Measurements from ENCODE around the gene STARD4. TPM values are rescaled to one million over a fixed set of nuclear protein-coding genes. Genes with fewer than 3 reads are reported as not detected.

Gene STARD4
- total RNA-seq, 4 donors from 2014 or later, result 4.2 to 8.6 (median 6.8) TPM

DNA sequence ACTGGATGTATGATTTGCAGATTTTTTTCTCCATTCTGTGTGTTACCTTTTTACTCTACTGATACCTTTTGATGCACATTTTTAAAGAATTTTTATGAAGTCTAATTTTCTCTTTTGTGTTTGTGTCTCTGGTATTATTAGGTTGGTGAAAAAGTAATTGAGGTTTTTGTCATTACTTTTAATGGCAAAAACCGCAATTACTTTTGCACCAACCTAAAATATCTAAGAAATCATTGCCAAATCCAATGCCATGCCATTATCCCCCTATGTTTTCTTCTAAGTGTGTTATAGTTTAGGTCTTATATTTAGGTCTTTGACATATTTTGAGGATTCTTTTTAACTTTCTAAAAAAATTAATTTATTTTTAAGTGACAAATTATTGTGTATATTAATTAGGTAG, 43.4 kb upstream of the STARD4 start:
- DNase-seq (ENCODE audit: extremely low spot score), result no peak
- peaks cover 4 to 13% (median 6%) of the 10 kb centered on the region in 4 donors for H3K4me1 ChIP-seq
- no peak overlapping the region for H3K4me3 ChIP-seq
- TF ChIP-seq, protein P1, sequence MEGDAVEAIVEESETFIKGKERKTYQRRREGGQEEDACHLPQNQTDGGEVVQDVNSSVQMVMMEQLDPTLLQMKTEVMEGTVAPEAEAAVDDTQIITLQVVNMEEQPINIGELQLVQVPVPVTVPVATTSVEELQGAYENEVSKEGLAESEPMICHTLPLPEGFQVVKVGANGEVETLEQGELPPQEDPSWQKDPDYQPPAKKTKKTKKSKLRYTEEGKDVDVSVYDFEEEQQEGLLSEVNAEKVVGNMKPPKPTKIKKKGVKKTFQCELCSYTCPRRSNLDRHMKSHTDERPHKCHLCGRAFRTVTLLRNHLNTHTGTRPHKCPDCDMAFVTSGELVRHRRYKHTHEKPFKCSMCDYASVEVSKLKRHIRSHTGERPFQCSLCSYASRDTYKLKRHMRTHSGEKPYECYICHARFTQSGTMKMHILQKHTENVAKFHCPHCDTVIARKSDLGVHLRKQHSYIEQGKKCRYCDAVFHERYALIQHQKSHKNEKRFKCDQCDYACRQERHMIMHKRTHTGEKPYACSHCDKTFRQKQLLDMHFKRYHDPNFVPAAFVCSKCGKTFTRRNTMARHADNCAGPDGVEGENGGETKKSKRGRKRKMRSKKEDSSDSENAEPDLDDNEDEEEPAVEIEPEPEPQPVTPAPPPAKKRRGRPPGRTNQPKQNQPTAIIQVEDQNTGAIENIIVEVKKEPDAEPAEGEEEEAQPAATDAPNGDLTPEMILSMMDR (IDR thresholded peaks at IDR 0.05), result no peak
- intact Hi-C loops (cut with DNase I), result loop anchor here (10.0 kb wide), 1 partner anchor 129 kb away; no protein-coding TSS in a partner anchor
- H3K27me3 ChIP-seq, result no peaks in the 10 kb centered on the region
- no peak overlapping the region for H3K27ac ChIP-seq (replicated peaks in 1 of 4)
- WGBS, result 100% methylated on average over 1 of the region's 1 CpG
- peaks cover 0 to 5% (median 0%) of the 10 kb centered on the region in 4 donors for H3K9me3 ChIP-seq
- H3K36me3 ChIP-seq, result no peaks in the 10 kb centered on the region

DNA sequence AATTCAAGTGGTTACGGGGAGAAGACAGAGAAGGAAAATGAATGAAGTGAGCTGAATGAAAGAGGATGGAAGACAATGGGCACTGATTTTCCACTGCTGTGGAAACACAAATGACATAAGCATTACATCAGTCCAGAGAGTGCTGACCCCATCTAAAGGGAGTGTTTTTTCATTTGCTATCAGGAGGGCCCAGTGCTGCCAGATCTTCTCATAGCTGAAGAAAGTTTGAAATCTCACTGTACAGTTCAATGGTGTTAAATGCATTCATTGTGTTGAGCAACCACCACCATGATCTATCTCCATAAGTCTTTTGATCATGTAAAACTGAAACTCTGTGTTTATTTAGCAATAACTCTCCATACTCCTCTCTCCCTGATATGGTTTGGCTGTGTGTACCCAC, 41.5 kb upstream of the STARD4 start:
- H3K27me3 ChIP-seq, result no peaks in the 10 kb centered on the region
- TF ChIP-seq POLR2A (IDR thresholded peaks at IDR 0.05; ENCODE audit: low read depth) (no peak), POLR2AphosphoS5 (IDR thresholded peaks at IDR 0.05) (no peak), EP300 (IDR thresholded peaks at IDR 0.05) (no peak)
- TF ChIP-seq, protein P1 (IDR thresholded peaks at IDR 0.05), result no peak
- WGBS, result 3% methylated on average over 1 of the region's 1 CpG
- DNase-seq (ENCODE audit: extremely low spot score), result no peak
- intact Hi-C loops (cut with DNase I), result loop anchor here (5.0 to 10.0 kb wide), 2 partner anchors 131 to 203 kb away; partner anchors contain the start of gene NREP
- no peak overlapping the region for H3K4me3 ChIP-seq
- H3K4me1 ChIP-seq, result peaks cover 7 to 21% (median 13%) of the 10 kb centered on the region in 4 donors
- no peaks in the 10 kb centered on the region for H3K36me3 ChIP-seq
- no peaks in the 10 kb centered on the region for H3K9me3 ChIP-seq
- H3K27ac ChIP-seq (replicated peaks in 1 of 4), result no peak overlapping the region

DNA sequence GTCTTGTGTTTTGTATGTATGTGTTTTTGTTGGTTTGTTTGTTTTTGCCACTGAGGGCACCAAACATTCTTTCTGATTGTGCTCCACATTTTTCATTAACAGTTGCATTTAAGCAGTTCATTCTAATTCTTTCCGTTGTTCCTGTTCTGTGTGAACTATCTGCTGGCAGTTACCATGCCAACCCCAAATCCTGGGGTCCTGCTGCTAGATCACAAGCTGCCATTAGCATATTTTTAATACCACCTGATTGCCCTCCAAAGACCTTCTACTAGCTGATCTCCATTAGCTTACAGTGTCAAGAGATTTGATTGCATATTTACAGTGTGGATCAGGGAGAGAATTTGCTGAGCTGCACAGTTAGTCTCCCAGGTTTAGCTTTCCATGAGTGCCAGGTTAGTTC, 40.6 kb upstream of the STARD4 start:
- no peak for DNase-seq (ENCODE audit: extremely low spot score)
- no peaks in the 10 kb centered on the region for H3K36me3 ChIP-seq
- H3K27ac ChIP-seq (replicated peaks in 1 of 4), result no peak overlapping the region
- H3K9me3 ChIP-seq, result no peaks in the 10 kb centered on the region
- 92% methylated on average over 1 of the region's 1 CpG for WGBS
- intact Hi-C loops (cut with DNase I), result loop anchor here (5.0 to 10.0 kb wide), 2 partner anchors 132 to 204 kb away; partner anchors contain the start of gene NREP
- no peaks in the 10 kb centered on the region for H3K27me3 ChIP-seq
- H3K4me1 ChIP-seq, result peaks cover 7 to 21% (median 13%) of the 10 kb centered on the region in 4 donors
- TF ChIP-seq POLR2AphosphoS5 (IDR thresholded peaks at IDR 0.05), result no peak
- TF ChIP-seq EP300 (IDR thresholded peaks at IDR 0.05), result no peak
- TF ChIP-seq, protein P1 (IDR thresholded peaks at IDR 0.05), result no peak
- TF ChIP-seq POLR2A (IDR thresholded peaks at IDR 0.05; ENCODE audit: low read depth), result no peak
- H3K4me3 ChIP-seq, result no peak overlapping the region

DNA sequence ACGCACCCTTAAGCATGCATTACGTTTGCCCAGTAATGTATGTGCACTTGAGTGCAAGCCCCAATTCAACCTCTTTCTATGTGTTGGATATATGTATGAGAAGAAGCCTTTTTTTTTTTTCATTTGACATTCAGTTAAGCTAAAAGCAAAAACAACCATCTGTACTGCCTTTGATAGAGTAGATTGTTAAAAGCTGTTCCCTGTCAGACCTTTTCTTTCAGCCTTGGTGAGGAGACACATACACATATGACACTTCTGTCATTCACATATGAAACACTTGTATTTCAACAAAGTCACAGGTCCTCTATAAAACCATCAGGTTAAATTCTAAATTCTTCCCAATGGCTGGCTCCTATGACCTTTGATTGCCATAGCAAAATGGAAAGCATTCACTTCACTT, 40.2 kb upstream of the STARD4 start:
- peaks cover 7 to 21% (median 13%) of the 10 kb centered on the region in 4 donors for H3K4me1 ChIP-seq
- DNase-seq (ENCODE audit: extremely low spot score), result no peak
- intact Hi-C loops (cut with DNase I), result loop anchor here (5.0 to 10.0 kb wide), 2 partner anchors 132 to 205 kb away; partner anchors contain the start of gene NREP
- no peaks in the 10 kb centered on the region for H3K36me3 ChIP-seq
- H3K4me3 ChIP-seq, result no peak overlapping the region
- H3K27ac ChIP-seq (replicated peaks in 1 of 4), result peak overlapping the region in 1 of 4 donors; percentile 71
- no peaks in the 10 kb centered on the region for H3K9me3 ChIP-seq
- WGBS, result 92% methylated on average over 2 of the region's 2 CpGs
- TF ChIP-seq EP300 (IDR thresholded peaks at IDR 0.05) (no peak), POLR2AphosphoS5 (IDR thresholded peaks at IDR 0.05) (no peak), POLR2A (IDR thresholded peaks at IDR 0.05; ENCODE audit: low read depth) (no peak)
- TF ChIP-seq, protein P1 (IDR thresholded peaks at IDR 0.05), result no peak
- no peaks in the 10 kb centered on the region for H3K27me3 ChIP-seq
